HTR-8/SVneo (cell line): Measurements from ENCODE around the gene AJAP1.
A peak's percentile ranks its signal among the peaks of the same experiment; 100 is the strongest.

ENCODE experiments used
- DNase-seq: peaks from one replicate; pipeline ENCODE4 v3.0.0; 2011; ENCODE audit warnings: low spot score, mixed read lengths; ENCODE audit not compliant: insufficient read length
- FAIRE-seq: peaks from 2 replicates; lab custom pipeline; 2011; peaks lifted over from hg19 to GRCh38; lab: Jason Lieb, UNC

The AJAP1 gene

GRCh38 chr1:4695241-4695640 lies 40.8 kb downstream of the AJAP1 start:
- no peak for DNase-seq
- no peak for FAIRE-seq

- DNase-seq (no peak), FAIRE-seq (no peak)
Observed at GRCh38 chr1:4696161-4696745, 41.8 kb downstream of the AJAP1 start.

GRCh38 chr1:4696753-4697152 lies 42.3 kb downstream of the AJAP1 start:
- DNase-seq (no peak), FAIRE-seq (peak; percentile 81)

GRCh38 chr1:4697801-4698200 lies 43.4 kb downstream of the AJAP1 start:
- FAIRE-seq: no peak
- no peak for DNase-seq

GRCh38 chr1:4698911-4699310 lies 44.5 kb downstream of the AJAP1 start:
- DNase-seq: no peak
- FAIRE-seq: no peak

GRCh38 chr1:4699376-4700301 lies 45.2 kb downstream of the AJAP1 start:
- FAIRE-seq (no peak), DNase-seq (no peak)

GRCh38 chr1:4700801-4701200 lies 46.4 kb downstream of the AJAP1 start:
- DNase-seq: no peak
- no peak for FAIRE-seq

- no peak for DNase-seq
- FAIRE-seq: no peak
Observed at GRCh38 chr1:4701276-4701675, 46.9 kb downstream of the AJAP1 start.

- DNase-seq (no peak), FAIRE-seq (no peak)
Observed at GRCh38 chr1:4702464-4702863, 48.1 kb downstream of the AJAP1 start.

- DNase-seq: peak; percentile 69
Observed at GRCh38 chr1:4702932-4703331, 48.5 kb downstream of the AJAP1 start.

GRCh38 chr1:4703646-4704045 lies 49.2 kb downstream of the AJAP1 start:
- no peak for DNase-seq
- FAIRE-seq: no peak

More at GRCh38 chr1:4702932-4703331, 48.5 kb downstream of the AJAP1 start:
- FAIRE-seq: peak; percentile 87

GRCh38 chr1:4708840-4709507 lies 54.6 kb downstream of the AJAP1 start:
- FAIRE-seq (no peak), DNase-seq (no peak)

GRCh38 chr1:4709641-4710040 lies 55.2 kb downstream of the AJAP1 start:
- FAIRE-seq: no peak
- no peak for DNase-seq

GRCh38 chr1:4710592-4711415 lies 56.4 kb downstream of the AJAP1 start:
- FAIRE-seq (no peak), DNase-seq (no peak)

GRCh38 chr1:4711416-4712275 lies 57.2 kb downstream of the AJAP1 start:
- FAIRE-seq (no peak), DNase-seq (no peak)

- FAIRE-seq: no peak
Observed at GRCh38 chr1:4713669-4714068, 59.3 kb downstream of the AJAP1 start.

GRCh38 chr1:4716406-4716805 lies 62.0 kb downstream of the AJAP1 start:
- no peak for DNase-seq
- peak; percentile 92 for FAIRE-seq

More at GRCh38 chr1:4713669-4714068, 59.3 kb downstream of the AJAP1 start:
- DNase-seq: no peak

GRCh38 chr1:4718071-4718470 lies 63.7 kb downstream of the AJAP1 start:
- no peak for FAIRE-seq
- DNase-seq: no peak

GRCh38 chr1:4723106-4723505 lies 68.7 kb downstream of the AJAP1 start:
- DNase-seq (no peak), FAIRE-seq (no peak)
